DMS 273 treated with DMSO at 0.1 percent for 48 hours (cell line): ENCODE results near the gene MLYCD.
"Not testable (repeated sequence)": the region's sequence is repeated elsewhere in the genome, so short reads cannot be mapped to it uniquely, and the experiment has no call there.

Experiments used
- DNase-seq: peaks from one replicate; lab custom pipeline; 2025; lab: John Stamatoyannopoulos, UW

MLYCD gene

GRCh38 chr16:83940630-83941378, 41.9 kb downstream of the MLYCD start:
- no peak for DNase-seq

GRCh38 chr16:83941546-83941945, 42.6 kb downstream of the MLYCD start:
- not testable (repeated sequence) for DNase-seq

DNA sequence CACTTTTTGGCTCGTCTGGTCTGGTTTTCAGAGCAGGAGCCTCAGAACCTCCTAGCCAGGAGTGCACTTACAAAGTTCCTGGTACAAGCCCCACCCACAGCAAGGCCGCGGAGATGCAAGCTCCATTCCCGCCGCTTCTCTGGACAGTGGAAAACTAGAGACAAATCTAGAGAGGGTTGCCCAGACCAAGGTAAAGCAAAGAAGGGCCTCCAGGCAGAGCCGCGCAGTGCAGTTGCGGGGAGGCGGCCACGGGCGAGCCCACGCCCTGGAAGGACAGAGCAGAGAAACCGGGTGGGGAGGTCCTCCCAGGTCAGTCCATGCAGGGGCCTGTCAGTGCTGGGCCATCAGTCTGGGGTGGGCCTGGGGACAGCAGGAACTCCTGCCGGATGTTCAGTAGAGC, 43.2 kb downstream of the MLYCD start:
- no peak for DNase-seq

- DNase-seq, result no peak
These were observed 44.0 kb downstream of the MLYCD start for GRCh38 chr16:83942815-83943515.

DNA sequence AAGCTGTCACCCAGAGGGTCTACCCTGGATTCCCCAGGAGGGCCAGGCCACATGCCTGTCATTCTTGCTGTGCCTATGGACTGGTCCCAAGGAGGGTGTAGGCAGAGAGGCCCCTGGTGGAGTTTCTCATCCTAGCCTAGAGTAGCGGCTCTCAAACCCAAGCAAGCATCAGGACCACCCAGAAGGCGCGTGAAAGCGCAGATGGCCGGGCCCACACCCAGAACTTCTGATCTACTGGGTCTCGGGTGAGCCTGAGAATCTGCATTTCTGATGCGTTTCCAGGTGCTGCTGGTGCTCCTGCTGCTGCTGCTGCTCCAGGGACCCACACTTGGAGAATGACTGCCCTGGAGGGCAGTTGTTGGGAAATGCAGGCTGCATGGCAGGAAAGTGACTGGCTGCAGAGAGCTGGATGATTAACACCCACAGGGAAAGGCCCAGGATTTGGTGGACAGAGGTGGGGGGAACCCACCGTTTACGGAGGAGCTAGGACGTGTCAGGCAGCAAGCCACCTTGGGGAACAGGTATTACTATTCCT, 44.7 kb downstream of the MLYCD start:
- DNase-seq, result no peak

DNA sequence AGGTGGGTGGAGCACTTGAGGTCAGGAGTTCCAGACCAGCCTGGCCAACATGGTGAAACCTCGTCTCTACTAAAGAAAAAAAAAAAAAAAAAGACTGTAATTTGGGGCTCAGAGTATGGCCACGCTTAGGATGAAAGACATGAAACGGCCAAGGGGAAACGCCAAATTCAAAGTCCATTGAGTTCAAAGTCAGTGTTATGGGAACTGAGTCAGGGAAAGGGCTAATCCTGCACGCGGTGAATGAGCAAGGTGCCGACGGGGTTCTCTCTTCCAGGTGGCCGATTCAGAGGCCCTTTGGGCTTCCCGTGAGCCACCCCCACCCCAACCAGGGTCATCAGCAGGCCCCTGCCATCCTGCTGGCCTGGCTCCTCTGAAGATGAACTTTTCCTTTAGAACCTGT, 46.7 kb downstream of the MLYCD start:
- no peak for DNase-seq

DNA sequence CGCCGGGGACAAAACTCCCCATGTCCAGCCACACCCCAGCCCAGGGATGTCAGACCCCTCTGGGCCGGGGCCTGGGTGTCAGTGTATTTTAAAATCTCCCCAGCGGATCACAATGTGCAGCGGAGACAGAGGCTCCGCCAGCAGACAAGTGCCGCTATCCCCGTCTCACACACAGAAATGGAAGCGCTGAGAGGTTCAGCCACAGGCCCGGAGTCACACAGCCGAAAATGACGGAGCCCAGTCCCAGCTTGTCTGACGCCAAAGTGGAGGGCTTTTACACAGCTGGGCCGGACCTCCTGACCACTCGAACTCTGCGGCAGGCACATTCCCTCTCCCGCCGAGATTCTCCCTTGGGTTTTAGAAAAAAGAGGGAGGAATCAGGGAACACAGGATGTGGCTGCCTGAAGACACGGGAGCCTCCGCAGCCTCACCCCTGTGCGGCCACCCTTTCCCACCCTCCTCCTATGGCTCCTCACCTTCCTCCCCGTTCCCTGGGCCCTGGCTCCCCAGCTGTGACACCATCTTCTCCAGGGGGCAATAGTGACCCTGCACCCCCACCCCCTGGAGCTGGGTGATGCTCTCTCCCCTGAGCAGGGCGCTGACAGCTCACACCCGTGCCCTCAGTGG, 47.4 kb downstream of the MLYCD start:
- DNase-seq, result no peak

- DNase-seq, result no peak
These were observed 48.1 kb downstream of the MLYCD start for GRCh38 chr16:83946781-83947566.

DNA sequence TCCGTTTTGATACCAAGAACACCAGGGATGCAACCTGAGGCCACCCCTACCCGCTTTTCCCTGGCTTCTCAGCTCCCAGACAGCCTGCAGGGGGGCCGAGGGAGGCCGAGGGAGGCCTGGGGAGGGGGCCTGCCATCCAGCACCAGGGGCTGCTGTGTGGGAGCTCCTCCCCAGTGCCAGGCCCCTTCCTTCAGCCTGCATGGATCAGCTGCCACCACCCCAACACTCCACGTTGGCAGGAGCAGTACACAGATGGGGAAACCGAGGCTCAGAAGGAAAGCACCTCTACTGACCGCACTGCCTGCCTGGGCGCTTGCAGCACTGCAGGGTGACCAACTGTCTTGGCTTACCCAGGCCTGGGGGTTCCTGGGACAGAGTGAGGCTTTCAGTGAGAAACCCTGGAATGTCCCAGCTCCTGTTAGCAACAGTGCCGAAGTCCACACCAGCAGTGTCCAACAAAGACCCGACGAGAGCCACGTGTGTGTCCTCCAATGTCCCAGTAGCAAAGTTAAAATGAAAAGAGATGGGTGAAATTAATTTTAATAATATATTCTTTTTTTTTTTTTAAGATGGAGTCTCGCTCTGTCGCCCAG, 48.8 kb downstream of the MLYCD start:
- DNase-seq, result no peak

- DNase-seq, result no peak
These were observed 50.2 kb downstream of the MLYCD start for GRCh38 chr16:83948914-83949723.

DNA sequence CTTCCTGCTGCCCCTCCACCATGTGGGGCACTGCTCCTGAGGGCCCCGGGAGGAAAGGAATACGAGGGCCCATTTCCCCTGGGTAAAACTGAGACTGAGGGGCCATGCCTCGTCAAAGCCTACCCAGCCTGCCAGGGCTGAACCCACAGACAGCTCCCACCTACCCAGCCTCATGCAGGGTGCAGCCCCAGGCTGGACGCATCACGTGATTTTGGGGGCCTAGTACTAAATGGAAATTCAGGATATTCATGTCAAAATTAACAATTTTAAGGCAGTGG, 50.7 kb downstream of the MLYCD start:
- DNase-seq, result no peak

DNA sequence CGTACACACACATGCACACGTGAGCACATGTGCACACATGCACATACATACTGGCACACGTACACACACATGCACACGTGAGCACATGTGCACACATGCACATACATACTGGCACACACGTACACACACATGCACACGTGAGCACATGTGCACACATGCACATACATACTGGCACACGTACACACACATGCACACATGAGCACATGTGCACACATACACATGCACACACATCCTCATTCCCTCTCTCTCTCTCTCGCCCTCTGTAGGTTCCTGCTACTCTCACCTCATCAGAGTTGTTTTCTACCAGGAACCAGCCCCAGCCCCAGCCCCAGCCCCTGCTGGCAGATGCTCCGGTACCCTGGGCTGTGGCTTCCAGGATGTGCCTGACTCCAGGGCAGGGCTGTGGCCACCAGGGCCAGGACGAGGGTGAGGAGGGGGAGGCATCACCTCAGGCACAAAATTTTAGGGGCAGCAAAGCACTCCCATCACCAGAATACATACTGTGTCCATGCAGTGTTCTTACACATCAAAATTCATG, 52.0 kb downstream of the MLYCD start:
- DNase-seq, result not testable (repeated sequence)

- DNase-seq, result no peak
These were observed 52.6 kb downstream of the MLYCD start for GRCh38 chr16:83951544-83951943.

DNA sequence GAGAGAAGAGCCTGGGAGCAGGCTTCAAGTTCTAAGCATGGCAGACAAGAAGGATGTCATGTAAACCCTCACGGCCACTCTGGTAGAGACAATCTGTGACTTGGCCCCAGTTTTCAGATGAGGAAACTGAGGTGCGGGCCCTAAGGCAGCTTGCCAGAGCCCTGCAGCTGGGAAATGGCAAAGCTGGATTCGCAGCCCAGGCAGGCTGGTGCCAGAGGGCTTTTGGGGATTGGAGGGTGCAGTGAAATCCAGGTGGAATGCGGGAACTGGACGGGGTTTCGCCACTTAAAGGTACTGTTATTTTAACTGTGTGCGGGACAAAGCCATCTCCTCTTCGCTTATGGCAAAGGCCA, 53.6 kb downstream of the MLYCD start:
- no peak for DNase-seq

- DNase-seq, result peak; percentile 42
These were observed 54.3 kb downstream of the MLYCD start, which contains the start of gene OSGIN1 for GRCh38 chr16:83952940-83953795. Gene OSGIN1, plus strand, starts transcription at chr16:83953240. Its CDS starts 4,432 bp downstream, at chr16:83957672.

- peak; percentile 26 for DNase-seq
These were observed 55.1 kb downstream of the MLYCD start for GRCh38 chr16:83953796-83954576.

GRCh38 chr16:83954577-83955016, 55.7 kb downstream of the MLYCD start:
- no peak for DNase-seq

GRCh38 chr16:83955218-83956130, 56.6 kb downstream of the MLYCD start:
- DNase-seq, result no peak
